Upper lobe of left lung (tissue), 6 donors: Measurements from ENCODE around the gene EXD3. TPM values are rescaled to one million over a fixed set of nuclear protein-coding genes. Genes with fewer than 3 reads are reported as not detected.

Experiments used
- ATAC-seq, 2 donors: fragments of 200-7000 bp; cut with Tn5 transposase; one replicate each; pipeline ENCODE4 v1.9.1; 2022; ENCODE audit warnings: mild to moderate bottlenecking in 2 of 2, moderate library complexity in 2 of 2; ENCODE audit not compliant: low FRiP score in 2 of 2
- DNase-seq, 2 donors: peaks; one replicate each; pipeline ENCODE4 v3.0.0-alpha.2; 2019 to 2020
- H3K27ac ChIP-seq, 4 donors: fragments of 200-600 bp; sonication (generic); one replicate each; pipeline ENCODE4 v1.5.1; 2016 to 2019
- H3K27me3 ChIP-seq, 4 donors: fragments of 200-600 bp; sonication (generic); one replicate each; pipeline ENCODE4 v1.5.1; 2017 to 2019
- H3K36me3 ChIP-seq, 4 donors: fragments of 200-600 bp; sonication (generic); one replicate each; pipeline ENCODE4 v1.5.1; 2016 to 2019
- H3K4me1 ChIP-seq, 4 donors: fragments of 200-600 bp; sonication (generic); one replicate each; pipeline ENCODE4 v1.5.1; 2018 to 2019
- H3K4me3 ChIP-seq, 4 donors: fragments of 200-600 bp; sonication (generic); one replicate each; pipeline ENCODE4 v1.5.1; 2017 to 2019; ENCODE audit warnings: mild to moderate bottlenecking in 2 of 4, moderate library complexity in 1 of 4
- H3K9me3 ChIP-seq, 4 donors: fragments of 200-600 bp; sonication (generic); one replicate each; pipeline ENCODE4 v1.5.1; 2018 to 2019
- EP300 ChIP-seq, 4 donors: sonication (generic); formaldehyde crosslinking; IDR thresholded peaks; one replicate each; pipeline ENCODE4 v1.5.1; 2017; ENCODE audit warnings: antibody characterized with exemption in 4 of 4, control low read depth in 2 of 4
- POLR2A ChIP-seq, 4 donors: fragments of 450-650 bp; IDR thresholded peaks; one replicate each; pipeline ENCODE4 v1.5.1; 2016 to 2017; ENCODE audit warnings: antibody characterized with exemption in 4 of 4, mild to moderate bottlenecking in 2 of 4
- POLR2AphosphoS5 ChIP-seq, 2 donors: sonication (generic); formaldehyde crosslinking; IDR thresholded peaks; one replicate each; pipeline ENCODE4 v1.5.1; 2017; ENCODE audit warnings: antibody characterized with exemption in 2 of 2
- WGBS, 2 donors: methylation state at CpG; one replicate each; pipeline ENCODE4 v1.1.5; 2017 to 2018; 5-methylcytosine and 5-hydroxymethylcytosine counted together
- total RNA-seq, 6 donors: library from RNA; depleted of rRNA in 4 of 6; stranded (reverse); fragments of >200 nt in 4 of 6; gene quantifications; one replicate each; pipeline versions ENCODE4 v1.1.0 to v1.2.1, GENCODE V29; 2016 to 2021
- TF ChIP-seq, protein P1 (sequence below), 6 experiments: fragments of 450-650 bp in 4 of 6; fragments of 200-600 bp in 2 of 6; sonication (generic) in 2 of 6; IDR thresholded peaks; one replicate each; pipeline ENCODE4 v1.5.1; 2016 to 2019; ENCODE audit warnings: antibody characterized with exemption in 6 of 6
- donor health status: DM: no; HTN: no; CAD: no; lungs with moderate emphysema.
- donor health status: DM: no; HTN: yes; CAD: no; lungs with severe emphysema.

The EXD3 gene
- total RNA-seq, 6 donors from 2014 or later = 12.3 to 118 (median 24.8) TPM

DNA sequence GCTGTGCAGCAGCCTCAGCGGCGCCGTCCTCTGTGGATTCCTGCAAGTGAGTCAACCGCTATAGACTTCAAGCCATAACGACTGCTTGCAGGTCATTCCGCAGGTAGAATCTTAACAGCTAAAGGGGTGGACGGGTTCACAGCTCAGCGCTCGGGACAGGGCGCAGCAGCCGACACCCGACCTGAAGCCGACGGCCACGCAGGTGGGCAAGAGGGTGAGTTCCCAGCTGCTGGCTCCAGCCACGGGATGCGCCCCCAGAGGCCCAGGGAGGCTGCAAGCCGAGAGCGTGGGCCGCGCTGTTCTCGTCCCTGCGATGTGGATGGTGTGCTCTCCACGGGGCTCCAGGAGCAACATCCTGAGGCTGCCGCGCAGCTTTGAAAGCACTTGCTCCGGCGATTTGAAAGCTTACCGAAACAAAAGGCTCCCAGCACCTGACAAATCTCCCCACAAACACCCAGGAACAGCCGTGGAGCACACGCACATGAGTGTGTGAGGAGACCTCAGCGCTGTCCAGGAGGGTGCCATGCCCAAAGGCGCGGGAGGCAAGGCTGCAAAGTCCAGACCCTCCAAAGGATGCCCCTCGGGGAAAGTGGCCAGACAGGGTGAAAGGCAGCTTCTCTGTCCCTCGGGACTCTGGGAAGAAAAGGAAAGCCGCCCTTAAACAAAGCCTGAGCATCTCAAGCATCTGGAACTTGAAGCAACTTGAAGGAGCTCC, 48.7 kb downstream of the EXD3 start:
- Histone ChIP-seq H3K4me3 (no peak overlapping the region), H3K36me3 (peaks cover 0 to 19% (median 9%) of the 10 kb centered on the region in 4 donors), H3K9me3 (no peaks in the 10 kb centered on the region), H3K4me1 (no peaks in the 10 kb centered on the region), H3K27me3 (no peaks in the 10 kb centered on the region), H3K27ac (no peak overlapping the region)
- 94 to 96% methylated on average over 20 to 36 of the region's 37 CpGs for WGBS, 2 donors
- TF ChIP-seq, protein P1, sequence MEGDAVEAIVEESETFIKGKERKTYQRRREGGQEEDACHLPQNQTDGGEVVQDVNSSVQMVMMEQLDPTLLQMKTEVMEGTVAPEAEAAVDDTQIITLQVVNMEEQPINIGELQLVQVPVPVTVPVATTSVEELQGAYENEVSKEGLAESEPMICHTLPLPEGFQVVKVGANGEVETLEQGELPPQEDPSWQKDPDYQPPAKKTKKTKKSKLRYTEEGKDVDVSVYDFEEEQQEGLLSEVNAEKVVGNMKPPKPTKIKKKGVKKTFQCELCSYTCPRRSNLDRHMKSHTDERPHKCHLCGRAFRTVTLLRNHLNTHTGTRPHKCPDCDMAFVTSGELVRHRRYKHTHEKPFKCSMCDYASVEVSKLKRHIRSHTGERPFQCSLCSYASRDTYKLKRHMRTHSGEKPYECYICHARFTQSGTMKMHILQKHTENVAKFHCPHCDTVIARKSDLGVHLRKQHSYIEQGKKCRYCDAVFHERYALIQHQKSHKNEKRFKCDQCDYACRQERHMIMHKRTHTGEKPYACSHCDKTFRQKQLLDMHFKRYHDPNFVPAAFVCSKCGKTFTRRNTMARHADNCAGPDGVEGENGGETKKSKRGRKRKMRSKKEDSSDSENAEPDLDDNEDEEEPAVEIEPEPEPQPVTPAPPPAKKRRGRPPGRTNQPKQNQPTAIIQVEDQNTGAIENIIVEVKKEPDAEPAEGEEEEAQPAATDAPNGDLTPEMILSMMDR (IDR thresholded peaks at IDR 0.05) = no peak
- TF ChIP-seq EP300 (IDR thresholded peaks at IDR 0.05) = no peak
- TF ChIP-seq POLR2A (IDR thresholded peaks at IDR 0.05) = no peak
- TF ChIP-seq POLR2AphosphoS5 (IDR thresholded peaks at IDR 0.05) = no peak
- peak; percentile 16 to 72 for DNase-seq
- no peak for ATAC-seq

DNA sequence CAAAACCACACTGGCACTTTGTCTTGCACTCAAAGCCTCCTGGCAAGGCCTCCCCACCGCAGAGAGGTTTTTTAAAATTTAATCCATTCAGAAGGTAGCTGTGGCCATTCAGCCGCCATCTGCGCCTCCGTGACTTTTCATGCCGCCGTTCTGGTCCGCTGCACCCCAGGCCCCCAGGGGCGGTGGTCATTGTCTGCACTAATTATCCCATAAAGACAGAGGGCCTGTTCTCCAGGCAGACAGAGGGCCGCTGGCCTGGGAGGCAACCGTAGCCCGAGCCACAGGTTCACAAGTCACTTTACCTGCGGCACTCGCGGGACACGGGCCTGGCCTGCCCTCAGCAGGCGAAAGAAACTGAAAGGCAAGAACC, 49.4 kb downstream of the EXD3 start:
- H3K4me3 ChIP-seq = no peak overlapping the region
- H3K27ac ChIP-seq = no peak overlapping the region
- no peak for ATAC-seq
- H3K27me3 ChIP-seq = no peaks in the 10 kb centered on the region
- peak; percentile 9 to 67 for DNase-seq
- H3K36me3 ChIP-seq = peaks cover 0 to 19% (median 9%) of the 10 kb centered on the region in 4 donors
- no peaks in the 10 kb centered on the region for H3K9me3 ChIP-seq
- WGBS, 2 donors = 91 to 95% methylated on average over 14 of the region's 16 CpGs
- H3K4me1 ChIP-seq = no peaks in the 10 kb centered on the region
- TF ChIP-seq POLR2AphosphoS5 (IDR thresholded peaks at IDR 0.05) (no peak), EP300 (IDR thresholded peaks at IDR 0.05) (no peak)
- TF ChIP-seq, protein P1 (IDR thresholded peaks at IDR 0.05) = no peak

DNA sequence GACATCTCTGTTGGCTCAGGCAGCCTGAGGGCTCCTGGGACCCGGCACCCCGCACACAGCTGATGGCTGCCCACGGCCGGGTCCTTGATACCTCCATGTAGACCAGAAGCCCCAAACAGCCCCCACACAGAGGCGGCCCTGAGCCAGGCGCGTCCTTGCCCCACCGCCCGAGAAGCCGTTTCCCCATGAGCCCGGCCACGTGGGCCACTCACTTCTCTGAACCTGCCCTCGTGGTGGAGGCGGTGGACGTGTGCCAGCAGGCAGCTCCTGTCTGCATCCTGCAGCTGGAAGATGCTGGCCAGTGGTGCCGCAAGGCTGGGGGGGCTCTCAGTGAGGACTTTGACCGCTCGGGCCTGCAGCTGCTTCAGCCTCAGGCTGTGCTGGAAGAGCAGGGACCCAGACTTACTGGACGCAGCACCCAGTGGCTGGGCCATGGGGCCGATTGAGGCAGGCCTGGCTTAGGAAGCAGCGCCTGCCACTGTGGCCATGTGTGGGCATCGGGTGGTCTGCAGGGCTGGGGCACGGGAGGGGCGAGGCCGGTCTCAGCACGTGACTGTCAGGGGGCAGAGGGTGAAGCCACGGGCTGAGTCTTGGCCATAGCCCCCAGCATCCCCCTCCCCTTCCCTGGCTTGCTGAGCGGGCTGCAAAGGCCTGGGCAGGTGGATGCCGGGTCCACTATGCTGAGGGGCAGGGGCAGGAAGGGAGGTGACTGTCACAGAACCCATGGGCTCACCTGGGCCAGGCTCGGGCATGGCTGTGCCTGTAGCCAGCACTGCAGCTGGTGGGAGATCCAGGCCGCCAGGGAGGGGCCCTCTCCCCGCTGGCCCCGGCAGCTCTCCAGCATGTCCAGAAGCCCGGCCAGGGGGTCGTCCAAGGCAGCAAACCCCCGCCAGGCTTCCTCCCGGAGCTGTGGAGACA, 50.0 kb downstream of the EXD3 start:
- TF ChIP-seq EP300 (IDR thresholded peaks at IDR 0.05) (no peak), POLR2AphosphoS5 (IDR thresholded peaks at IDR 0.05) (no peak), POLR2A (IDR thresholded peaks at IDR 0.05) (no peak)
- TF ChIP-seq, protein P1 (IDR thresholded peaks at IDR 0.05) = no peak
- H3K4me1 ChIP-seq = no peaks in the 10 kb centered on the region
- peaks cover 0 to 19% (median 9%) of the 10 kb centered on the region in 4 donors for H3K36me3 ChIP-seq
- DNase-seq (peak; percentile 10 to 77), ATAC-seq (no peak)
- WGBS, 2 donors = 81 to 89% methylated on average over 4 to 15 of the region's 37 CpGs
- H3K4me3 ChIP-seq = no peak overlapping the region
- no peak overlapping the region for H3K27ac ChIP-seq
- no peaks in the 10 kb centered on the region for H3K9me3 ChIP-seq
- H3K27me3 ChIP-seq = no peaks in the 10 kb centered on the region

DNA sequence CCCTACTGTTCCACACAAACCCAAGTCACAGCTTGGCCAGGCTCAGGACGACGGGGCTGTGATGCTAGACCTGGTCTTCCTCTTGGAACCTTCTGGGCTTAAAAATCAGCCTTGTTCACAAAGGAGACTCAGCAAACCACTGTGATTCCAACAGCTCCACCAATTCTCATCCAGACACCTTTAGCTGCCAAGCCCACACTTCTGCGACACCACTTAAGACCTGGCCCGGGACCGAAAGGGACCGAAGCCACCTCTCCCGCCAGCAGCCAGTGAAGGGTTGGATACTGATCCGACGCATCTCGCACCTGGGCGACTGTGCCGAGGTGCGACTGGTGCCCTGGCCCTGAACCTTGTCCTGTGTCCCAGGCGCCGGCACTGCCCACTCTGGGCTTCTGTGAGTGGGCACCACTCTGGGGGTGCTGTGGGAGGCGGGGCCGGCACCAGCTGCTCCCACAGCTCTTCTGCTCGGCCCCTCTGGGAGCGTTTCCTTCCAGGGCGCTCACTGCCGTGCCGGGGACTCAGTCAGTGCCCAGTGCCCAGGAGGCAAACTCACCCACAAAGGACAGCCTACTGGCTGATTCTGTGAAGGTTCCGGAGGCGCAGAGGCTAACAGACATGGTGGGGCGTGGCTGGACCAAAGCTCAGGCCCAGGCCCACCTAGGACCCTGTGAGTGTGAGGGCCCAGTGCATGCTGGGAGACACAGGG, 50.9 kb downstream of the EXD3 start:
- Histone ChIP-seq H3K27ac (no peak overlapping the region), H3K27me3 (no peaks in the 10 kb centered on the region), H3K36me3 (peaks cover 0 to 25% (median 10%) of the 10 kb centered on the region in 4 donors), H3K4me3 (no peak overlapping the region), H3K9me3 (no peaks in the 10 kb centered on the region), H3K4me1 (no peaks in the 10 kb centered on the region)
- ATAC-seq (no peak), DNase-seq (peak; percentile 14 to 66)
- no peak for TF ChIP-seq POLR2AphosphoS5 (IDR thresholded peaks at IDR 0.05)
- TF ChIP-seq EP300 (IDR thresholded peaks at IDR 0.05) = no peak
- TF ChIP-seq, protein P1 (IDR thresholded peaks at IDR 0.05) = no peak
- no peak for TF ChIP-seq POLR2A (IDR thresholded peaks at IDR 0.05)
- 92 to 98% methylated on average over 10 to 23 of the region's 25 CpGs for WGBS, 2 donors
